Measurements from ENCODE around the gene PNLDC1. TPM values are rescaled to one million over a fixed set of nuclear protein-coding genes. Genes with fewer than 3 reads are reported as not detected.
"Not testable (repeated sequence)": the region's sequence is repeated elsewhere in the genome, so short reads cannot be mapped to it uniquely, and the experiment has no call there.

PNLDC1 gene
- polyA plus RNA-seq, 1 donor from 2014 or later, result not detected

DNA sequence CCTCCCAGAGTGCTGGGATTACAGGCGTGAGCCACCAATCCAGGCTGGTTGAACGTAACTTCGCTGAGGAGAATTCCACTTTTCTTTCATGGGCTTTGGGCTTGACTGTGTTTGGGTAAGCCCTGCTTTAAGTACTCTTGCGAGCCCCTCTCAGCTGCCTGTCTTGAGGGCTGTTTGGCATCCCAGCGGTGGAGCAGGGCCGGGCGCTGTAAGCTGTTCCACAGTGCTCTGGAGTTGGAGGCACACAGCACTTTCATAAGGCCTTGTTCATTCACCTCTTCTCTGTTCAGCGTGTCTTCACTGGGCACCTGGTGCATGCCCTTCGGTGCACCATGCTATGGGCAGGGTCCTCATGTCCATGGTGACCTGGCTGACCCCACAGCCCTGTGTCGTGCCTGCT, 21.6 kb downstream of the PNLDC1 start:
- no peaks in the 10 kb centered on the region for H3K27me3 ChIP-seq (ENCODE audit: insufficient read depth, low read depth, low read length)
- H3F3A ChIP-seq (ENCODE audit: insufficient read depth, low read length, poor library complexity, severe bottlenecking), result no peaks in the 10 kb centered on the region
- H3K4me2 ChIP-seq (ENCODE audit: low read length), result no peak overlapping the region
- no peaks in the 10 kb centered on the region for H4K20me1 ChIP-seq (ENCODE audit: insufficient read depth)
- no peak for TF ChIP-seq EZH2 (IDR thresholded peaks at IDR 0.05; ENCODE audit: borderline replicate concordance, insufficient read depth, low read length, poor library complexity, severe bottlenecking)
- no peak for TF ChIP-seq POLR2AphosphoS5 (IDR thresholded peaks at IDR 0.05)
- no peak for TF ChIP-seq SMC3 (conservative IDR thresholded peaks at IDR 0.05; ENCODE audit: poor library complexity)
- no peak for TF ChIP-seq MXI1 (conservative IDR thresholded peaks at IDR 0.05; ENCODE audit: poor library complexity, severe bottlenecking)
- TF ChIP-seq RAD21 (conservative IDR thresholded peaks at IDR 0.05), result no peak
- TF ChIP-seq, protein P1, sequence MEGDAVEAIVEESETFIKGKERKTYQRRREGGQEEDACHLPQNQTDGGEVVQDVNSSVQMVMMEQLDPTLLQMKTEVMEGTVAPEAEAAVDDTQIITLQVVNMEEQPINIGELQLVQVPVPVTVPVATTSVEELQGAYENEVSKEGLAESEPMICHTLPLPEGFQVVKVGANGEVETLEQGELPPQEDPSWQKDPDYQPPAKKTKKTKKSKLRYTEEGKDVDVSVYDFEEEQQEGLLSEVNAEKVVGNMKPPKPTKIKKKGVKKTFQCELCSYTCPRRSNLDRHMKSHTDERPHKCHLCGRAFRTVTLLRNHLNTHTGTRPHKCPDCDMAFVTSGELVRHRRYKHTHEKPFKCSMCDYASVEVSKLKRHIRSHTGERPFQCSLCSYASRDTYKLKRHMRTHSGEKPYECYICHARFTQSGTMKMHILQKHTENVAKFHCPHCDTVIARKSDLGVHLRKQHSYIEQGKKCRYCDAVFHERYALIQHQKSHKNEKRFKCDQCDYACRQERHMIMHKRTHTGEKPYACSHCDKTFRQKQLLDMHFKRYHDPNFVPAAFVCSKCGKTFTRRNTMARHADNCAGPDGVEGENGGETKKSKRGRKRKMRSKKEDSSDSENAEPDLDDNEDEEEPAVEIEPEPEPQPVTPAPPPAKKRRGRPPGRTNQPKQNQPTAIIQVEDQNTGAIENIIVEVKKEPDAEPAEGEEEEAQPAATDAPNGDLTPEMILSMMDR (IDR thresholded peaks at IDR 0.05; ENCODE audit: poor library complexity, severe bottlenecking), result no peak
- TF ChIP-seq, protein P2, sequence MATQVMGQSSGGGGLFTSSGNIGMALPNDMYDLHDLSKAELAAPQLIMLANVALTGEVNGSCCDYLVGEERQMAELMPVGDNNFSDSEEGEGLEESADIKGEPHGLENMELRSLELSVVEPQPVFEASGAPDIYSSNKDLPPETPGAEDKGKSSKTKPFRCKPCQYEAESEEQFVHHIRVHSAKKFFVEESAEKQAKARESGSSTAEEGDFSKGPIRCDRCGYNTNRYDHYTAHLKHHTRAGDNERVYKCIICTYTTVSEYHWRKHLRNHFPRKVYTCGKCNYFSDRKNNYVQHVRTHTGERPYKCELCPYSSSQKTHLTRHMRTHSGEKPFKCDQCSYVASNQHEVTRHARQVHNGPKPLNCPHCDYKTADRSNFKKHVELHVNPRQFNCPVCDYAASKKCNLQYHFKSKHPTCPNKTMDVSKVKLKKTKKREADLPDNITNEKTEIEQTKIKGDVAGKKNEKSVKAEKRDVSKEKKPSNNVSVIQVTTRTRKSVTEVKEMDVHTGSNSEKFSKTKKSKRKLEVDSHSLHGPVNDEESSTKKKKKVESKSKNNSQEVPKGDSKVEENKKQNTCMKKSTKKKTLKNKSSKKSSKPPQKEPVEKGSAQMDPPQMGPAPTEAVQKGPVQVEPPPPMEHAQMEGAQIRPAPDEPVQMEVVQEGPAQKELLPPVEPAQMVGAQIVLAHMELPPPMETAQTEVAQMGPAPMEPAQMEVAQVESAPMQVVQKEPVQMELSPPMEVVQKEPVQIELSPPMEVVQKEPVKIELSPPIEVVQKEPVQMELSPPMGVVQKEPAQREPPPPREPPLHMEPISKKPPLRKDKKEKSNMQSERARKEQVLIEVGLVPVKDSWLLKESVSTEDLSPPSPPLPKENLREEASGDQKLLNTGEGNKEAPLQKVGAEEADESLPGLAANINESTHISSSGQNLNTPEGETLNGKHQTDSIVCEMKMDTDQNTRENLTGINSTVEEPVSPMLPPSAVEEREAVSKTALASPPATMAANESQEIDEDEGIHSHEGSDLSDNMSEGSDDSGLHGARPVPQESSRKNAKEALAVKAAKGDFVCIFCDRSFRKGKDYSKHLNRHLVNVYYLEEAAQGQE (IDR thresholded peaks at IDR 0.05; ENCODE audit: borderline replicate concordance), result no peak
- TF ChIP-seq EP300 (conservative IDR thresholded peaks at IDR 0.05; ENCODE audit: poor library complexity, severe bottlenecking), result no peak
- TF ChIP-seq TAF1 (IDR thresholded peaks at IDR 0.05; ENCODE audit: low read depth), result no peak
- no peaks in the 10 kb centered on the region for H3K9me2 ChIP-seq (ENCODE audit: insufficient read depth, low read length)
- H3K36me3 ChIP-seq (ENCODE audit: insufficient read depth, low read length), result no peaks in the 10 kb centered on the region
- H3K9me3 ChIP-seq (ENCODE audit: low read length), result no peaks in the 10 kb centered on the region
- H3K79me2 ChIP-seq (replicated peaks; ENCODE audit: insufficient read depth, low read length), result no peaks in the 10 kb centered on the region
- H3K4me3 ChIP-seq (ENCODE audit: low read length), result no peak overlapping the region
- no peak overlapping the region for H3K9ac ChIP-seq (ENCODE audit: low read length)
- no peak overlapping the region for H2AFZ ChIP-seq (ENCODE audit: low read depth, low read length)
- H3K27ac ChIP-seq (ENCODE audit: low read length), result no peak overlapping the region

DNA sequence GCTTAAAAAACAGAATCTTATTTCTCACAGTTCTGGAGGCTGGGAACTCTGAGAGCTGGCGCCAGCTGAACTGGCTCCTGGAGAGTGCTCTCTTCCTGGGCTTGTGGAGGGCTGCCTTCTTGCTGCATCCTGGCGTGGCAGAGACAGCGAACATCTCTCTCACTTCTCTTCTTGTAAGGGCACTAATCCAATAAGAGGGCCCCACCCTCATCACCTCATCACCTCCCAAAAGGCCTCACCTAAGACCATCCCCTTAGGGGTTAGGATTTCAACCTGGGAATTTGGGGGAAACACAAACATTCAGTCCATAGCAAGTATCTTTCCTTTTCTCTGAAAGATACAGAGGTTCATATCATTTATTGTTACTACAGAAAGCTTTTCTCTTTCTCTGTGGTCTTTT, 23.9 kb downstream of the PNLDC1 start:
- Histone ChIP-seq H3K9me2 (ENCODE audit: insufficient read depth, low read length) (no peaks in the 10 kb centered on the region), H3K9ac (ENCODE audit: low read length) (no peak overlapping the region), H3K36me3 (ENCODE audit: insufficient read depth, low read length) (no peaks in the 10 kb centered on the region), H3K79me2 (replicated peaks; ENCODE audit: insufficient read depth, low read length) (no peaks in the 10 kb centered on the region), H3K27ac (ENCODE audit: low read length) (no peak overlapping the region), H3K27me3 (ENCODE audit: insufficient read depth, low read depth, low read length) (no peaks in the 10 kb centered on the region), H3F3A (ENCODE audit: insufficient read depth, low read length, poor library complexity, severe bottlenecking) (no peaks in the 10 kb centered on the region), H3K9me3 (ENCODE audit: low read length) (no peaks in the 10 kb centered on the region), H3K4me2 (ENCODE audit: low read length) (no peak overlapping the region), H3K4me3 (ENCODE audit: low read length) (no peak overlapping the region), H4K20me1 (ENCODE audit: insufficient read depth) (no peaks in the 10 kb centered on the region), H2AFZ (ENCODE audit: low read depth, low read length) (no peak overlapping the region)
- TF ChIP-seq POLR2AphosphoS5 (IDR thresholded peaks at IDR 0.05) (no peak), RAD21 (conservative IDR thresholded peaks at IDR 0.05) (no peak), TAF1 (IDR thresholded peaks at IDR 0.05; ENCODE audit: low read depth) (no peak), SMC3 (conservative IDR thresholded peaks at IDR 0.05; ENCODE audit: poor library complexity) (no peak), EP300 (conservative IDR thresholded peaks at IDR 0.05; ENCODE audit: poor library complexity, severe bottlenecking) (no peak), EZH2 (IDR thresholded peaks at IDR 0.05; ENCODE audit: borderline replicate concordance, insufficient read depth, low read length, poor library complexity, severe bottlenecking) (no peak), MXI1 (conservative IDR thresholded peaks at IDR 0.05; ENCODE audit: poor library complexity, severe bottlenecking) (no peak)
- TF ChIP-seq, protein P2 (IDR thresholded peaks at IDR 0.05; ENCODE audit: borderline replicate concordance), result no peak
- TF ChIP-seq, protein P1 (IDR thresholded peaks at IDR 0.05; ENCODE audit: poor library complexity, severe bottlenecking), result no peak

DNA sequence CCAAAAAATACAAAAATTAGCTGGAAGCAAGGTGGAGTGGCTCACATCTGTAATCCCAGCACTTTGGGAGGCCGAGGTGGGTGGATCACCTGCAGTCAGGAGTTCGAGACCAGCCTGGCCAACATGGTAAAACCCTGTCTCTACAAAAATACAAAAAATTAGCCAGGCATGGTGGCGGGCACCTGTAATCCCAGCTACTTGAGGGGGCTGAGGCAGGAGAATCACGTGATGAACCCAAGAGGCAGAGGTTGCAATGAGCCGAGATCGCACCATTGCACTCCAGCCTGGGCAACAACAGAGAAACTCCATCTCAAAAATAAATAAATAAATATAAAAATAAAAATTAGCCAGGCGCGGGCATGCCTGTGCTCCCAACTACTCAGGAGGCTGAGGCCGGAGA, 24.6 kb downstream of the PNLDC1 start:
- not testable (repeated sequence) for H3K27ac ChIP-seq (ENCODE audit: low read length); H3K79me2 ChIP-seq (replicated peaks; ENCODE audit: insufficient read depth, low read length); H3K4me3 ChIP-seq (ENCODE audit: low read length); H3F3A ChIP-seq (ENCODE audit: insufficient read depth, low read length, poor library complexity, severe bottlenecking); H3K4me2 ChIP-seq (ENCODE audit: low read length); H3K9me3 ChIP-seq (ENCODE audit: low read length); H3K9ac ChIP-seq (ENCODE audit: low read length); H3K9me2 ChIP-seq (ENCODE audit: insufficient read depth, low read length); H3K36me3 ChIP-seq (ENCODE audit: insufficient read depth, low read length); H4K20me1 ChIP-seq (ENCODE audit: insufficient read depth); H2AFZ ChIP-seq (ENCODE audit: low read depth, low read length); H3K27me3 ChIP-seq (ENCODE audit: insufficient read depth, low read depth, low read length)

All from neural cell (in vitro differentiated cells).